MM.1S (cell line): Measurements from ENCODE around the gene ETHE1.

Experiments used
- CTCF ChIP-seq: fragments of 300-600 bp; sonication (generic); IDR thresholded peaks from 2 replicates; pipeline ENCODE4 v1.5.1; 2016; ENCODE audit warnings: antibody characterized with exemption, low read length, mixed read lengths
- EZH2 ChIP-seq: fragments of 300-600 bp; sonication (generic); optimal IDR thresholded peaks from 2 replicates; pipeline ENCODE3; 2017; ENCODE audit warnings: low read depth, mild to moderate bottlenecking, antibody characterized with exemption, low read length, mixed read lengths

GRCh38 chr19:43489979-43490599 is 36.9 kb downstream of the ETHE1 start:
- TF ChIP-seq CTCF (no peak), EZH2 (no peak)
